GM19468 (cell line): ENCODE results near the gene FKBP11.

Experiments used
- ATAC-seq: cut with Tn5 transposase; IDR thresholded peaks from one replicate; pipeline ENCODE4 v1.9.1; 2021; ENCODE audit warnings: mild to moderate bottlenecking, moderate library complexity, moderate number of reproducible peaks; ENCODE audit not compliant: unreplicated experiment; ENCODE audit errors: extremely low read depth

FKBP11 gene

GRCh38 chr12:48925304-48926011, at the start of gene FKBP11:
Gene FKBP11, minus strand, starts transcription at chr12:48925492. Its CDS starts 64 bp downstream, at chr12:48925428.
- ATAC-seq, result no peak

GRCh38 chr12:48973941-48974673, 48.8 kb upstream of the FKBP11 start:
- ATAC-seq, result no peak

- no peak for ATAC-seq
Observed at GRCh38 chr12:48973531-48973930, 48.2 kb upstream of the FKBP11 start.

- no peak for ATAC-seq
Observed at GRCh38 chr12:48972952-48973483, 47.7 kb upstream of the FKBP11 start.

- no peak for ATAC-seq
Observed at GRCh38 chr12:48972213-48972951, 47.1 kb upstream of the FKBP11 start.

GRCh38 chr12:48970702-48971334, 45.5 kb upstream of the FKBP11 start:
- no peak for ATAC-seq

GRCh38 chr12:48969833-48970701, 44.8 kb upstream of the FKBP11 start:
- no peak for ATAC-seq

- ATAC-seq, result no peak
Observed at GRCh38 chr12:48969160-48969771, 44.0 kb upstream of the FKBP11 start.

GRCh38 chr12:48968467-48968866, 43.2 kb upstream of the FKBP11 start:
- ATAC-seq, result no peak

- ATAC-seq, result no peak
Observed at GRCh38 chr12:48967991-48968390, 42.7 kb upstream of the FKBP11 start.

GRCh38 chr12:48966177-48966895, 41.0 kb upstream of the FKBP11 start:
- ATAC-seq, result no peak

GRCh38 chr12:48965298-48965838, 40.1 kb upstream of the FKBP11 start:
- ATAC-seq, result no peak

GRCh38 chr12:48961801-48962200, 36.5 kb upstream of the FKBP11 start:
- ATAC-seq, result no peak

GRCh38 chr12:48961331-48961730, 36.0 kb upstream of the FKBP11 start:
- no peak for ATAC-seq

GRCh38 chr12:48960834-48961233, 35.5 kb upstream of the FKBP11 start:
- no peak for ATAC-seq

GRCh38 chr12:48958049-48958388, 32.7 kb upstream of the FKBP11 start:
- ATAC-seq, result no peak

GRCh38 chr12:48957141-48958048, 32.1 kb upstream of the FKBP11 start, which contains the start of gene ARF3:
Gene ARF3, minus strand, starts transcription at chr12:48957487. Its CDS starts 16,392 bp downstream, at chr12:48941095.
- peak; percentile 62 for ATAC-seq
